A673 (cell line): ENCODE results near the gene HNRNPH3. TPM values are rescaled to one million over a fixed set of nuclear protein-coding genes. Genes with fewer than 3 reads are reported as not detected.
A peak's percentile ranks its signal among the peaks of the same experiment; 100 is the strongest.

ENCODE experiments used
- Bru-seq: library from RNA; stranded (reverse); fragments of 400-500 nt; gene quantifications from one replicate; lab custom pipeline; 2021; lab: Mats Ljungman, UMichigan
- BruChase-seq, 2 experiments: library from RNA; stranded (reverse); fragments of 400-500 nt; gene quantifications; one replicate each; lab custom pipeline; 2021; lab: Mats Ljungman, UMichigan
- BruUV-seq: library from RNA; stranded (reverse); fragments of 400-500 nt; replicated peaks from 2 replicates; lab custom pipeline; 2021; lab: Mats Ljungman, UMichigan
- CTCF ChIA-PET: fragments of 300-600 bp; sonication (Branson Sonifier 250); formaldehyde crosslinking; loops from one replicate; lab custom pipeline; 2022; ENCODE audit warnings: antibody characterized with exemption; lab: Charles Lee
- POLR2A ChIA-PET: fragments of 300-600 bp; sonication (Branson Sonifier 250); formaldehyde crosslinking; loops from one replicate; lab custom pipeline; 2022; ENCODE audit warnings: antibody characterized with exemption; ENCODE audit not compliant: low non-redundant PET; lab: Charles Lee
- DNase-seq: peaks from one replicate; pipeline ENCODE4 v3.0.0-alpha.2; 2015; ENCODE audit warnings: low spot score
- H3K27ac ChIP-seq: fragments of 200-600 bp; sonication (generic); 2 replicates; pipeline ENCODE4 v1.5.1; 2016; ENCODE audit warnings: mixed run types, low read depth, mild to moderate bottlenecking, mixed read lengths, antibody characterized with exemption, low read length; ENCODE audit not compliant: poor library complexity, severe bottlenecking
- H3K27me3 ChIP-seq: fragments of 200-600 bp; sonication (generic); replicated peaks from 2 replicates; pipeline ENCODE4 v1.6.1; 2017; ENCODE audit warnings: mixed run types, low read depth, mild to moderate bottlenecking, mixed read lengths, antibody characterized with exemption, low read length; ENCODE audit not compliant: insufficient read depth, poor library complexity
- H3K36me3 ChIP-seq: fragments of 200-600 bp; sonication (generic); 2 replicates; pipeline ENCODE4 v1.6.1; 2016; ENCODE audit warnings: mixed run types, mild to moderate bottlenecking, mixed read lengths, antibody characterized with exemption, low read length; ENCODE audit not compliant: insufficient read depth, poor library complexity, severe bottlenecking
- H3K4me1 ChIP-seq: fragments of 200-600 bp; sonication (generic); 2 replicates; pipeline ENCODE4 v1.6.1; 2017; ENCODE audit warnings: mixed run types, mild to moderate bottlenecking, mixed read lengths, antibody characterized with exemption, low read length; ENCODE audit not compliant: insufficient read depth, poor library complexity, severe bottlenecking
- H3K4me3 ChIP-seq: fragments of 200-600 bp; sonication (generic); 2 replicates; pipeline ENCODE4 v1.5.1; 2016; ENCODE audit warnings: low read depth, mixed run types, mild to moderate bottlenecking, mixed read lengths, low read length; ENCODE audit not compliant: poor library complexity, severe bottlenecking
- H3K9me3 ChIP-seq: fragments of 200-600 bp; sonication (generic); 2 replicates; pipeline ENCODE4 v1.6.1; 2016; ENCODE audit warnings: mixed run types, low read depth, mild to moderate bottlenecking, mixed read lengths, antibody characterized with exemption, low read length; ENCODE audit not compliant: poor library complexity, severe bottlenecking
- EZH2 ChIP-seq: fragments of 200-600 bp; sonication (generic); IDR thresholded peaks from 2 replicates; pipeline ENCODE4 v1.6.1; 2017; ENCODE audit warnings: borderline replicate concordance, low read depth, mild to moderate bottlenecking, mixed read lengths, antibody characterized with exemption, low read length; ENCODE audit not compliant: poor library complexity, severe bottlenecking
- intact Hi-C: fragments of 100-400 bp; cut with micrococcal nuclease; formaldehyde crosslinking; loops from one replicate; pipeline ENCODE4 v1.10.0; 2022; ENCODE audit not compliant: unreplicated experiment
- long read RNA-seq: library from polyadenylated mRNA; stranded (forward); transcript quantifications from one replicate; pipeline ENCODE4 v2.0.0, GENCODE V29; 2022
- total RNA-seq: library from RNA; stranded (reverse); gene quantifications from 2 replicates; pipeline ENCODE4 v1.2.3, GENCODE V29; 2021
- TF ChIP-seq, protein P1 (sequence below): fragments of 300-800, 200-600 bp; sonication (generic); conservative IDR thresholded peaks from 2 replicates; pipeline ENCODE4 v1.5.1; 2017; ENCODE audit warnings: low read depth, mild to moderate bottlenecking, antibody characterized with exemption, low read length, moderate library complexity, mixed read lengths

The HNRNPH3 gene, protein sequence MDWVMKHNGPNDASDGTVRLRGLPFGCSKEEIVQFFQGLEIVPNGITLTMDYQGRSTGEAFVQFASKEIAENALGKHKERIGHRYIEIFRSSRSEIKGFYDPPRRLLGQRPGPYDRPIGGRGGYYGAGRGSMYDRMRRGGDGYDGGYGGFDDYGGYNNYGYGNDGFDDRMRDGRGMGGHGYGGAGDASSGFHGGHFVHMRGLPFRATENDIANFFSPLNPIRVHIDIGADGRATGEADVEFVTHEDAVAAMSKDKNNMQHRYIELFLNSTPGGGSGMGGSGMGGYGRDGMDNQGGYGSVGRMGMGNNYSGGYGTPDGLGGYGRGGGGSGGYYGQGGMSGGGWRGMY
- total RNA-seq (237 and 251 TPM in 2 replicates), Bru-seq, nascent RNA (percentile 100 among the genes with signal in this experiment), BruChase-seq, experiment 1, labeled RNA remaining after a 2-hour chase (percentile 100 among the genes with signal in this experiment), BruChase-seq, experiment 2, labeled RNA remaining after a 6-hour chase (percentile 99 among the genes with signal in this experiment)
- long read RNA-seq, transcript HNRNPH3-201 (10 exons, 2,339 nt) = major isoform, 84 of 373 reads
- long read RNA-seq, transcript HNRNPH3-202 (10 exons, 1,332 nt) = minor isoform, 50 of 373 reads
- long read RNA-seq, transcript HNRNPH3-208 (7 exons, 2,704 nt) = minor isoform, 5 of 373 reads
- long read RNA-seq, partial matches to known transcripts = 24 of 373 reads
- long read RNA-seq, other reads (novel, unspliced or antisense) = 208 of 373 reads

DNA sequence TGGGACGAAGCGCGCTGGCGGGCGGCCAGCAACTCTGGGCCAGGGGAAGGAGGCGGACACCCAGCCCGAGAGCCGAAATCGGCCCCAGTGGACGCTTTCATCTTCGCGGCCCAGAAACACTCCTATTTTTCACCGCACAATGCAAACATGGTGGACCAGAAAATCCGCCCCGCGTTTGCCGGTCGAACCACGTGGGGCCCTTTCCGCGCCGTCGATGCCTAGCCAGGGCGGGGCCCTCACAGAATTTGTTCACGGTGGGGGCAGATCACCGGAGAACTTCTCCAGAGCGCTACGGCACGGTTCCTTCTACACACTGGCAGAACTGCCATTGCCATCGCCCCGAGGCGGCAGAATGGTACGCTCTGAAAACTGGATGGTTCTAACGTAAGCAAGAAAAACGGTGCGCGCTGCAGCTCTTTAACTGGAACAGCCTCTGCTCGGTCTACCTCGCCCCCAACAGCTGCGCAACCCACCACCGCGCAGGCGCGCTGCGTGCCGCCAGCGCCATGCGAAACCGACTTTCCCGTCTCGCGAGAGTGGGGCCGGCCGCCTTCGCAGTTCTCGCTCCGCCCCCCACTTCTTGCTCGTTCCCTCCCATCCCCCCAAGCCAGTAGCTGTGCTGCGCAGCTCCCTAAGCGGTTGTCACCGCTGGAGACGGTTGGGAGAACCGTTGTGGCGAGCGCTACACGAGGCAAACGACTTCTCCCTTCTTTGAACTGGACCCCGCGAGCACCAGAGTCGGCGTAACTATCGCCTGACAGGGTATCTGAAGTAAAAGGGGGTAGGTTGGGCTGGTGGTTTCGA is at the start of gene HNRNPH3:
TSS of gene HNRNPH3 (plus strand) at position 610 of the 804 bp plus-strand sequence. CDS start 5,158 bp downstream, outside the sequence.
- H3K27me3 ChIP-seq = no peaks in the 10 kb centered on the region
- H3K9me3 ChIP-seq = no peaks in the 10 kb centered on the region
- H3K27ac ChIP-seq = peak within 1 kb of the TSS; percentile 99
- H3K36me3 ChIP-seq = peaks cover 17% of the 10 kb centered on the region
- TF ChIP-seq, protein P1, sequence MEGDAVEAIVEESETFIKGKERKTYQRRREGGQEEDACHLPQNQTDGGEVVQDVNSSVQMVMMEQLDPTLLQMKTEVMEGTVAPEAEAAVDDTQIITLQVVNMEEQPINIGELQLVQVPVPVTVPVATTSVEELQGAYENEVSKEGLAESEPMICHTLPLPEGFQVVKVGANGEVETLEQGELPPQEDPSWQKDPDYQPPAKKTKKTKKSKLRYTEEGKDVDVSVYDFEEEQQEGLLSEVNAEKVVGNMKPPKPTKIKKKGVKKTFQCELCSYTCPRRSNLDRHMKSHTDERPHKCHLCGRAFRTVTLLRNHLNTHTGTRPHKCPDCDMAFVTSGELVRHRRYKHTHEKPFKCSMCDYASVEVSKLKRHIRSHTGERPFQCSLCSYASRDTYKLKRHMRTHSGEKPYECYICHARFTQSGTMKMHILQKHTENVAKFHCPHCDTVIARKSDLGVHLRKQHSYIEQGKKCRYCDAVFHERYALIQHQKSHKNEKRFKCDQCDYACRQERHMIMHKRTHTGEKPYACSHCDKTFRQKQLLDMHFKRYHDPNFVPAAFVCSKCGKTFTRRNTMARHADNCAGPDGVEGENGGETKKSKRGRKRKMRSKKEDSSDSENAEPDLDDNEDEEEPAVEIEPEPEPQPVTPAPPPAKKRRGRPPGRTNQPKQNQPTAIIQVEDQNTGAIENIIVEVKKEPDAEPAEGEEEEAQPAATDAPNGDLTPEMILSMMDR = no peak
- TF ChIP-seq EZH2 = no peak
- peak; percentile 99 for DNase-seq
- BruUV-seq = TSS peak; percentile 81
- H3K4me1 ChIP-seq = peaks cover 50% of the 10 kb centered on the region
- H3K4me3 ChIP-seq = peak within 1 kb of the TSS; percentile 94
- POLR2A ChIA-PET = interaction anchor here (0.6 to 0.7 kb wide), 4 partner anchors 288 to 785 kb away, joined by 3 to 13 read pairs (median 4); no protein-coding TSS in a partner anchor
- intact Hi-C loops = loop anchor here (10.0 kb wide), 1 partner anchor 257 kb away; the partner anchor contains the start of gene HERC4
- CTCF ChIA-PET = no interaction called here

DNA sequence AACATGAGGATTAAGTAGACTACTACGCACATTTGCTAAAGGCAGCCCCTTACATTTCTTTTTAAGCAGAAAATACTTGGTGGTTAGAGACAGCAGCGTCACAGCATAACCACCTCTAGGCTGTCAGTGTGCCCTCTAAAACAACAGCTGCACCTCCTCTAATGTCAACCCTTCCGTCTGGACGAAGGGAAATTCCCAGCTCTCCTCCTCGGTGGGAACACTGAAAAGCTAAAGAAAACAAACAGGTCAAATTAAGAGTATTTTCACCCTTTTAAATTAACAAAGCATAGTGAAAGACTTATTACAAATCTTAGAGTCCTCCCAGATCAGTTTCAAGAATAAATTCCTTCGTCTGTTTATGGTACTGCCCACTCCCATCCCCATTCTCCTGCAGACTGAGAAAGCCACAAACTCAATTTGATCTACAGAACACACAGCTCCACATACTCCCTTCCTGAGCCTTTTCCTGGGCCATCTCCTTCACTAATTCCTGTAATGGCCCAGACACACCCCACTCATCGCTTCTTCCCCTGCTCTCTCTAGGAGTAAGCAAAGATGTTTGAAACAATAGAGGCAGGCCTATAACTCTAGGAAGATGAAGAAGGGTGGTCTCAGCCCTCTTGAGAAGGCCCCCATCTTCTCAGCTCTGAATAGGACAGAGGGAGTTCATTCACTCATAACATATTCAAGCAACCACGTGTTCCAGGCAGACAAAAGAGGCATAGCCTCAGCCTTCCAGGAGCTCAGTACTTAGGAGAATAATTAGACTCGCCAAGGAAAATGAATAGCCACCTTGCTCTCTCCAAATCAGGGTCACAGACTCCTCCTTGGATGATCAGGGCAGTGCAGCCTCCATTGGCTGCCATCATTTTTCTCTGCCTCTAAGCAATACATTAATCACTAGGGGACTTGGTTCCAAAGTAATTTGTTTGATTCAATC is 47.5 kb upstream of the HNRNPH3 start:
- Histone ChIP-seq H3K36me3 (no peaks in the 10 kb centered on the region), H3K27ac (no peak overlapping the region), H3K9me3 (no peaks in the 10 kb centered on the region), H3K4me3 (no peak overlapping the region), H3K27me3 (no peaks in the 10 kb centered on the region), H3K4me1 (no peaks in the 10 kb centered on the region)
- DNase-seq = no peak
- intact Hi-C loops = no loop called here
- POLR2A ChIA-PET = no interaction called here
- BruUV-seq = no TSS peak
- CTCF ChIA-PET = no interaction called here
- TF ChIP-seq, protein P1 = no peak
- TF ChIP-seq EZH2 = no peak
